GM19372 (cell line): ENCODE measurements around the gene CTNND2.
"Not testable (repeated sequence)": the region's sequence is repeated elsewhere in the genome, so short reads cannot be mapped to it uniquely, and the experiment has no call there.

Experiments
- ATAC-seq: cut with Tn5 transposase; IDR thresholded peaks from one replicate; pipeline ENCODE4 v1.9.1; 2021; ENCODE audit warnings: mild to moderate bottlenecking, low read depth, moderate library complexity; ENCODE audit not compliant: unreplicated experiment

Gene CTNND2

DNA sequence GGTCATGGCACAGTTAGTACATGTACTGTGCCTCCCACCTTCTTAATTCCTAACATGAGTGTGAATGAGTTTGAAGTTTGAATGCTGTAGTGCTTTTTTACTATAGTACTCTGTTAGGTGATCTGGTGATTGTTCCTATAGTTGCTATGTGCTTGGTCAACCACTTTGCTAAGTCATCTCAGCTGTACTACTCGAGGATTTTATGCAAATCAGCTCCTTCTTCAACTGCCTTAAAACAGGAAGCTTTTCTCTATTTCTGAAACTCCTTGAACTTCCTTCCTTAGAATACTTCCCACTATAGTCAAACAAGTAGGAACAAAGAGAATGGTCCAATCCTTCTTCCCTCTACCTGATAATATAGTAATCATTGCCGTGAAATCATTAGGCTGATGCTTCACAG, 219.6 kb downstream of the CTNND2 start:
- ATAC-seq: no peak

DNA sequence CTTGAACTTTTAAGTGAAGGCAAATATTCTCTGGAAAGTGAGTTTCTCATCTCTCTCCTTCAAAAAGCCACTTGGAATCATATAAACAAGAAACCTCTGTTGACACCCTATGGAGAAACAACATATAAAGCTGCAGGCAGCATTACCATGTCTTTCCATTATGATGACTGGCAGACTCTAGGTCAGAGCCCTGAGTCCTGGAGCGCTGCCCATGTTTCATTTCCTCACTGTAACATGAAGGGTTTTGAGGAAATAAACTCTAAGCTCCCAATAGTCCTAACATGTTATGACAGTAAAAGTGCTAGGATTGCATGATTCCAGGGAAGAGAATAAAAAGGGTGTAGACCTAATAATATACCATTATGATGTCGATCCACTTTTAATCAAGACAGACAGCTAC, 220.6 kb downstream of the CTNND2 start:
- no peak for ATAC-seq

DNA sequence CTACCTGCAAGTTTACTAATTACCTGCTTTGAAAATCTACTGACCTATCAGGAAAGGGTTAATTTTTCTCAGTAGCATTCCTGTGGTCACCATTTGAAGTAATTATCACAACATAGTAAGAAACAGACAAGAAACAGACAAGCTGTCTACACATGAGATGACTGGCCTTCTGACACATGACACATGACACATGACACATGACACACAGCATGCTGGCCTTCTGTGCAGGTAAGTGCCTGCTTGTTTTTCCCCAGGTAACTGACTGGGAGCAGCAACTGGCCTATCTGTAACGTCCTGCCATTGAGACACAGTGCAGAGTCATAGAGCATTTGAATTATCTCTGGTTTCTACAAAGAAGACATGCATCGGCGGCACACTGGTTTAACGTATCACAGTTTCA, 222.4 kb downstream of the CTNND2 start:
- ATAC-seq: no peak

DNA sequence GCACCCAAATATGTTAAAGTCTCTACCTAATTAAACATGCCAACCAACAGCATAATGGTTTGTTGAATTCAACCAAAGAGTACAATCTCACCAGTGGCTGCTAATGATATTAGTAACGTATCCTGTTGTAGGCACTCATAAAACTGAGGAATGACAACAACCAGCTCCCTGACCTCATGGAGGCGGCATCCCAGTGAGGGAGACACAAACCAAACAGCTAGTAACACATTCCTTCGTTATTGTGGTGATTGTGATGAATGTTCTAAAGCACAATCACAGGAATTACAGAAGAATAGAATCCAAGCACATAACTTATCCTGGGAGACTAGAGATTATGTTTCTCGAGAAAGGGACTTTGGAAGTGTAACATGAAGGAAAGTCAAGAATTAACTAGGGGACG, 224.6 kb downstream of the CTNND2 start:
- ATAC-seq: no peak

DNA sequence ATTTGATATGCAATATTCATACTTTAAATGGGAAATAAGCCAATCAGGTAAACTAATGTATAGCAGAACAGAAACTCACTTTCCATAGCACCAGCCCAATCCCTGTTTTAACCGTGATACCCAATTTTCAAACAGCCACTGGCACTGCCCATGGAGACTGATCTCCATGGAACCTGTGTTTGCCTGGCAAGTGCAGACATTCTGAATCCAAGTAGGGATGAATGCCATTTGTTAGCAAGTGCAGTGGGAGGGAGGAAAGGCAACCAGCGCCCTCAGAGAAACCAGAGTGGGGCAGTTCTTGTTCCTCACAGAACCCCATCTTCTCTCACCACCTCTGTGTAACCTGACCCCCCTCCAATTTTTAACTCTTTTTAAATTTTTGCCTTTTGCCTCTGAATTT, 229.1 kb downstream of the CTNND2 start:
- ATAC-seq: no peak

DNA sequence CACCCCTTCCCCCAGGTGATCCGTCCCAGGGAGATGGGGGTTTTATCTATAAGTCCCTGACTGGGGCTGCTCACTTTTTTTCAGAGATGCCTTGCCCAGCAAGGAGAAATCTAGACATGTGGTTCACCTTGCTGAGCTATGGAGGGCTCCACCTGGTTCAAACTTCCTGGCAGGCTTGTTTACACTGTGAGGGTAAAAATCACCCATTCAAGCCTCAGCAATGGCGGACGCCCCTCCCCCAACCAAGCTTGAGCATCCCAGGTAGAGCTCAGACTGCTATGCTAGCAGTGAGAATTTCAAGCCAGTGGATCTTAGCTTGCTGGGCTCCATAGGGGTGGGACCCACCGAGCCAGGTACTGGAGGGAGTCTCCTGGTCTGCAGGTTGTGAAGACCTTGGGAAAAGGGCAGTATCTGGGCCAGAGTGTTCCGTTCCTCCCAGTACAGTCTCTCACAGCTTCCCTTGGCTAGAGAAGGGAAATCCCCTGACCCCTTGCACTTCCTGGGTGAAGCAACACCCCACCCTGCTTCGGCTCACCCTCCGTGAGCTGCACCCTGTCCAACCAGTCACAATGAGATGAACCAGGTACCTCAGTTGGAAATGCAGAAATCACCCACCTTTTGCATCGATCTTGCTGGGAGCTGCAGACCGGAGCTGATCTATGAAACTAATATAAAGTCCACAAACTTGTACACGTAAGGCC, 231.7 kb downstream of the CTNND2 start:
- no peak for ATAC-seq

DNA sequence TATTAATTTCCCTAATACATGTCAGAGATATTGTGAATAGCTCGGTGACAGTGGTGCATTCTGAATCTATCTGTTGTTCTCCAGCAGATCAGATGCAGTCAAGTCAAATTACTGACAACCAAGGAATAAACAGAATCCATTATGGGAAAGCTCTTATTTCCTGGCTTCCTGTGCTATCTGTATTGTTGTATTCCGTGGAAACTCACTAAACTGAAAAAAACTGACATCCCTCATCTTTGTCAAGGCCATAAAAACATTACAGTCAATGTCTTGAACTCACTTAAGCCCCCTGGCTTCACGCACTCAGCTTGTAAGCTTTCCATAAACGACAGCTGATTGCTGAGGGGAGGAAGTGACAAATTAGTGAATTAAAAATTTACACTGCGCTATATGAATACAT, 245.9 kb downstream of the CTNND2 start:
- no peak for ATAC-seq

DNA sequence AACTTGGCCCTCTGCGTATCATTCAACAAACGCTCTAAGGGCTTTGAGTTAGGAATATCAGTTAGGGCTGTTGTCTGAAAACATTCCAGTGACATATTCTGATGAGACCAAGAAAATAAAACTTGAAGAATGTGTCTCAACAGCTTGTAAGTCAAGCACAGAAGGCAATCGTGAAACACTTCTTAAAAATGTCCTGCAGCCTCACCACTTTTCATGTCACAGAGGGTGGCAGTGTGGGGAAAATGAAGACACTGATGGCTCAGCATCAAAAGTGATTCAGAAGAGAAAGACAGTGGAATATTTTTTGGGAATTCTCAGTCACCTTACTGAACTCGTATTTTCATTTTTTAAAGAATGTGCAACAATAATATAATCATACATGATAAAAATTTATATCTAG, 247.3 kb downstream of the CTNND2 start:
- ATAC-seq: no peak

DNA sequence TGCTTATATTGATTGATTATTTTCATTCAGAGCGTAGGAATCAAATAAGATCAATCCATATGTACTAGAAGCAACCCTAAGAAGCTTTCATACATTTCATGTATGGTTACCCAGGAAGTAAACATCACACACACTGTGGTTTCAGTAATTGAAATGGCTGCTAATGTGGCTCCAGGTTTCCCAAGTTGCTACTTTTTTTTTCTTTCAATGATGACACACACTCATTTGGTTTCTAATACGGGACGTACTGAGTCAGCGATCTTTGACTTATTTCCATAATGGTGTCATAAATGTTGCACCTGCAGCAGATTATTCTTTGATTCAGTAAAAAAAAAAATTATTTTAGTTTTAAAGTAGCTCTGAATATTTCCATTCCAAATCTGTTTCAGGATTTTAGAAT, 248.6 kb downstream of the CTNND2 start:
- no peak for ATAC-seq

DNA sequence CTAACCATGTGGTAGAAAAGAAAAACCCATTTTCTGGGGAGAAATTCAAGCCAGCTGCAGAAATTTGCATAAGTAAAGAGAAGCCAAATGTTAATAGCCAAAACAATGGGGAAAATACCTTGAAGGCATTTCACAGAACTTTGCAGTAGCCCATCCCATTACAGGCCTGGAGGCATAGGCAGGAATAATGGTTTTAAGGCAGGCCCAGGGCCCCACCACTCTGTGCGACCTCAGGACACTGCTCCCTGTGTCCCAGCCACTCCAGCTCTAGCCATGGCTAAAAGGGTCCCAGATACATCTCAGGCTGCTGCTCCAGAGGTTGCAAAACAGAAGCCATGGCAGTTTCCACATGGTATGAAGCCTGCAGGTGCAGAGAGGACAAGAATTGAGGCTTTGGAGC, 253.3 kb downstream of the CTNND2 start:
- no peak for ATAC-seq

DNA sequence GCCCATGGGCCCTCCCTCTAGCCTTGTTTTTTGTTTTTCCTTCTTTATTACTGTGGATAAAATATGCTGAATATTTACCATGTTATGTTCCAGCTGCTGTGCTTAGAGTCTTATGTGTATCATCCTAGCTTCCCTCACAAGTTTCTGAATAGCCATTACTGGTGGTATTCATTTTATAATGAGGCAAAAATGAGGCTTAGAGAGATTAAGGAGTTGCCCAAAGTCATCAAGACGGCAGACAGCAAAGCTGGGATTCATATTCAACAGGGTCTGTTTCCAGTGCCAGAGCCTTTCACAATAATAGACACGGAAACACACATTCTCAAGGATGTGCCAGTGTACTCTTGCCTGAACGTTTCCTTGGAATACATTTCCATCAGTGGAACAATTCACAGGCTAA, 258.1 kb downstream of the CTNND2 start:
- ATAC-seq: no peak

DNA sequence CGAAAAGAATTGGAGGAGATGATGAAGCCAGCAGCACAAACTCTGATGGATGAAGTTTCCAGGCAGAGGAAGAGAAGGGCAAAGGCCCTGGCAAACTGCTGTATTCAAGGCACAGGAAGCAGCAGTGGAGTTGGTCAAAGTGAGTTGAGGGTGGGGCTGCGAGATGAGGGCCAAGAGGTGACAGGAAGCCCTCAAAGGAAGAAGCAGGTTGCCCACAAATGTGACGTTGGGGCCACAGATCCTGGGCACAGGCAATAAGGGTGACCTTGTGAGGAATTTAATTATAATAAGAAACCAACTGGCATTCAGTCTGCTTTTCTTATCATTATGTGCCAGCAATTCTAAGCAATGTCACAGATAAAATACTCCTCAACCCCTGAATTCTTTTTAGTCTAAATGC, 261.8 kb downstream of the CTNND2 start:
- ATAC-seq: no peak

DNA sequence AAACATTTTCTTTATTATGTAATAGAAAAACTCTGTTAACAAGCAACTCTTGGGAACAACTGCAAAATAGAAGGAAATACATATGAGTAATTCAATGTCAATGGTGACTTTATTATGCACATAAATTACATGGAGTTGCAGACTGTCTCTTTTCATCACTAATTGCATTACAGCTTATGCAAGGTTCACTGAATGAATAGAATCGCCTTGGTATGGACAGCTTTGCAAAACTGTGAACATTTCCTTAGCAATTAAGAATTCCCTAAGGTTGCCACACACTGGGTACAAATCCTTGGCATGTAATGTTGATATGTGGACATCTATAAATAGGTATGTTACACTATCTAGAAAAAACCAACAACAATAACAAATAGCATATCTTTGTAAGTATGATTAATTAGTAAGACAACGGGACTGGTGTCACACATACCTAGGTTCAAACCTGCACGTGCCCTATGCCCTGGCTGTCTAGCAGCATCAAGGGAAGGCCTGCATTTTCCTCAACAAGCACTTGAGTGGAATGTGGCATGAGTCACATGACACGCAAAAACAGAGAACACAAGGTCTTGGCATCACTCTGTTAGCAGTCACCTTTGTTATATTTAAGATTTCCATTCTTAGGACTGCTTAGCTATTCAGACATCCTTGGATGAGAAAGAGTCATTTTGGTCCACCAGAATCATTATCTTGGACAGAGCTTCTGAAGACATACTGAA, 263.9 kb downstream of the CTNND2 start:
- ATAC-seq: no peak

DNA sequence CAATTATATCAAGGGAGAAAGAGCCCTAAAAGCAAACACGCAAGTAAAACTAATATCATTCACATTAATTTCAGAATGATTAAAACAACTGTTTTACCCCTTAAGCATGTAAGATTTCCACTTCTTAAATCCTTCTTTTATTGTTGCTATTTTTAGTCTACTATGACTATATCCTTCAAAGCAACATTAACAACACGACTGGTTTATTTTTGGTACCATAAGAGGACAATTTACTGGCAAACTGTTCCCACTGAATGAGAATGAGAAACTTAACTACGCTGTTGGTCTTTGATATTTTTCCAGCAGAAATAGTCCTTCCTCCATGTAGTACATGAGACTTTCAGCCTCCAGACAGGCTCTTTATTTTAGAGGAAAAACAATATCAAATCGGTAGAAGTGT, 281.5 kb downstream of the CTNND2 start:
- ATAC-seq: no peak

DNA sequence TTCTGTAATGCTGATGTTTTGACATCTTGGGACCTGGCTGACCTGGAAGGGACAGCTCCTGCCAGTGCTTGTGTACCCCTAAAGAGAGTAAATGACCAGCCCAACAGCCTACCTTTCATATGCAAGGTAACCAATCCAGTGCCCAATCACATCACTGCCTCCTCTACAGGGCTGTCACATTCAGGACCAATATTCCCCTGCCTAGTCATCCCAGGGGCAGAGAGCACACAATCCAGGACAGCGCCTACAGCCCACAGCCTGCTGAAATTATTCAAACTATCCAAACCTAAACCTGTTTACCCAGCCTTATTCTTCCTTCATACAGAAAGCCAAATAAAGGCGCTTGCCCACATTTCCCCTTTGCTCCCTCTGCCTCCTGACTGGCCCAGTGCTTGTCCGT, 284.1 kb downstream of the CTNND2 start:
- no peak for ATAC-seq

DNA sequence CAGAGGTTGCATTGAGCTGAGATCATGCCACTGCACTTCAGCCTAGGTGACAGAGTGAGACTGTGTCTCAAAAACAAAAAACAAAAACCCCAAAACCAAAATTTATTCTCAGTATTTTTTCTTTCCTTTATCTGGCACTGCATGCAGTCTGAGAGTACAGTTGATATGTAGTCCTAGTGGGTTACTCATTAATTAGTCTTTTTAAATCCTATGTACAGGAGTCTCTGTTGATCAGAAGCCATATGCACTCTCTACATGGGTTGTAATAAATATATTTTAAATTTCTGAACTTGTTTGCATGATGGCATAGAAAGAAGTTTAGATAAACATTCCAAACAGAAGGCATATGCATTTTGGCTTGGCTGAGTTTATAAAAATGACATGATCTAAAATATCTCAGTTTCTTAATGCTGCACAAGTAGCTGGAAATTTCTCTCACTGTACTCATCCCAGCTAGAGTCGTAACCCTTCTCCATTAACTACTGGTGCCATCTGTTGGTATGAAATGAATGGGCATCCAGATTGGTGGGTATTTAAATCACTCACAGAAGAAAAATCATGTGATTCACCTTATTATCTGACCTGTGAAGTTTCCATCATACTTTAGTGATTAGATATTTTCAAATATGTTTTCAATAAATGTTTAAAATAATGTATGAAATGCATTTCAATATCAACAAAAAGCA, 284.8 kb downstream of the CTNND2 start:
- ATAC-seq: no peak

DNA sequence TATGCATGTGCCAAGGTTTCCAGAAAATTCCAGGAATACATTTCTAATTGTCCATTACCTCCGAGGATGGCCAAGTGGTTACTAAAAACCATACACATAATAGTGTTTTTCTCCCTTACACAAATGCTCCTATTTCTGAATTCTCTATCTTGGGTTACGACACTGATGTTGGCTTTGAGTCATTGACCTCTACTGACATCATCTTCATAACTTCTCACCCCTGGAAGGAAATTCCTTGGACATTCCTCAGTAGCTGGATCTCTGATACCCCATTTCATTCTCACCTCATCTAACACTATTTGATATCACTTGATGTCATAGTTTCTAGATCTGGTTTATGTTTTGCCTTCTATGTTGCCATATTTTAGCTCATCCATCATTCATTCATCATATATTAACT, 287.2 kb downstream of the CTNND2 start:
- no peak for ATAC-seq

DNA sequence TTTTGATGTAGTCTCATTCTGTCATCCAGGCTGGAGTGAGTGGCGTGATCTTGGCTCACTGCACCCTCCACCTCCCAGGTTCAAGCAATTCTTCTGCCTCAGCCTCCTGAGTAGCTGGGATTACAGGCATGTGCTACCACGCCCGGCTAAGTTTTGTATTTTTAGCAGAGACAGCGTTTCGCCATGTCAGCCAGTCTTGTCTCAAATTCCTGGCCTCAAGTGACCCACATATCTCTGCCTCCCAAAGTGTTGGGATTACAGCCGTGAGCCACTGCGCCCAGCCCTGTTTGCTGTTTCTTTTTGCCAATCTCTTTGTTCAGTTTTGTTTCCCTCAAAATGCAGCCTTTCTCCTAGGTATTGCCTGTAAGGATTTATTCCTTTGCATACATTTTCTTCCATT, 287.6 kb downstream of the CTNND2 start:
- ATAC-seq: not testable (repeated sequence)

DNA sequence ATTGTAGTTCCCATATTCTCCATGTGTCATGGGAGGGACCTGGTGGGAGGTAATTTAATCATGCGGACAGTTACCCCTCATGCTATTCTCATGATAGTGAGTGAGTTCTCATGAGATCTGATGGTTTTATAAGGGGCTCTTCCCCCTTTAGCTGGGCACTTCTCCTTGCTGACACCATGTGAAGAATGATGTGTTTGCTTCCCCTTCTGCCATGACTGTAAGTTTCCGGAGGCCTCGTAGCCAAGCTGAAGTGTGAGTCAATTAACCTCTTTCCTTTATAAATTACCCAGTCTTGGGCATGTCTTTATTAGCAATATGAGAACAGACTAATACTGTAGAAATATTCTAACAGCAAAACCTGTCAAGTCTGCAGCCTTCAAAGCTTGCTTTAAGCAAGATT, 293.2 kb downstream of the CTNND2 start:
- ATAC-seq: no peak

DNA sequence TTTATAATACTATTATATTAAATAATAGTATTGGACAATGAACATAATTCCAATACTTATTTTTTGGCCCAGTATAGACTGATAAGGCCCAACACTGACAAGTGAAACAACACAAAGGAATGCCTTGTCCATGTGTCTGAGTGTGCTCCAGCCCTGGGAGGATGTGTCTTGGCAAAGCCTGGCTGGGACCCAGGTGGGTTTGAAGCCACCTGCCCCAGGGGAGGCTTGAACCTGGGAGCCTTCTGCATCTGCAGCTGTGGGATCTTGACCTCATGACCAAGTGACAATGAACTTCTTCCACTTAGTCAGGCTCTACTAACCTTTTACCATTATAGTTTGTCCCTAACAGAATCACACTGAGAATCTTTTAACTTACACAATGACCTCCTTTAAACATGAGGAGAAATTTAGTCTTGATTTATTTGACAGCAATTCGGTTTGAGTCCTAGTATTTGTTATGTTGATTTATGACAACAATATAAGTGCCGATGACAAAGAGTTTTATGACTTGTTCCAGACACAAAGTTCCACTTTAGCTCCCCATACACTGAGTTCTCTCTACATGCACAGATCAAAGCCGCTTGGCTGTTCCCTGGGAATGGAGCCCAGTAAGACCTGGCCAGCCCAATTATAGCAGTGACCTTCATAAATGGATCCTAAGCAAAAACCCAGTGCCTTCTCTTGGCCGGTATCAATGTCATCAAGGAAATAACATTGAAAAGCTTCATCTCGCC, 294.5 kb downstream of the CTNND2 start:
- ATAC-seq: no peak

DNA sequence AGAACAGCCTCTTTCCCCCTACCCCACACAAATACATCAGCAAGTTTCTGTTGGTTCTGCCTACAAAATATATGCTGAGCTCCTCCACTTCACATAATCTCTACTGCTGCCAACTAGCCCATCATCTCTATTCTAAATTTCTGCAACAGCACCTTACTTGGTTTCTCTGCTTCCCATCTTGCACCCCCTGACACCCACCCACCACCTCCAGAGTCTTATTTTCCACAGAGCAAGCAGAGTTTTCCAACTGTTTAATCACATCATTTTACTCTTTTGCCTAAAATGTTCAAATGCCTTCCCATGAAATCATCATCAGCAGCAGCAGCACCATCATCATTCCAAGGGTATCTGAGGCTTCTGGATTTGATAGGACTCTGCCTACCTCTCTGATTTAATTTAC, 295.7 kb downstream of the CTNND2 start:
- ATAC-seq: no peak
